ENCODE results near the gene NOTCH4. TPM values are rescaled to one million over a fixed set of nuclear protein-coding genes. Genes with fewer than 3 reads are reported as not detected.
"Not testable (repeated sequence)": the region's sequence is repeated elsewhere in the genome, so short reads cannot be mapped to it uniquely, and the experiment has no call there.

Gene NOTCH4
- total RNA-seq, 5 donors from 2014 or later (not counting 1 experiment from before 2014, with no cell fraction given): 0.70 to 1.7 (median 1.1) TPM

- peaks cover 0 to 3% of the 10 kb centered on the region in 2 experiments for H3K27me3 ChIP-seq (replicated peaks in 1 of 2; ENCODE audit: control insufficient read depth in 2 of 2, extremely low read depth in 1 of 2, insufficient read depth in 2 of 2, low read length in 1 of 2)
- WGBS (ENCODE audit: insufficient coverage): 100% methylated on average over 4 of the region's 4 CpGs
- Mint-ChIP-seq H3K4me3 (peak overlapping the region; percentile 96 to 97 (median 97)), H3K9me3 (no peaks in the 10 kb centered on the region), H3K36me3 (peaks cover 14% of the 10 kb centered on the region), H3K27me3 (no peaks in the 10 kb centered on the region), H3K27ac (peak overlapping the region; percentile 99), H3K4me1 (peaks cover 27 to 39% (median 38%) of the 10 kb centered on the region in 3 donors)
- peak overlapping the region; percentile 93 for H3K27ac ChIP-seq (ENCODE audit: low read length)
- ATAC-seq (replicated peaks in 1 of 4) (no peak), DNase-seq (no peak)
- H3K36me3 ChIP-seq (ENCODE audit: control insufficient read depth in 2 of 2, extremely low read depth in 1 of 2, insufficient read depth in 1 of 2, low read length in 1 of 2): peaks cover 0 to 8% of the 10 kb centered on the region in 2 donors
- H3K4me3 ChIP-seq (ENCODE audit: control insufficient read depth in 1 of 2, extremely low read depth in 1 of 2, low read length in 1 of 2): peak overlapping the region in 1 of 2 donors; percentile 91
- ChIA-PET POLR2A (interaction anchor here in 1 of 2 donors (1.5 kb wide), 1 partner anchor 223 kb away, joined by 5 read pairs; the partner anchor contains the start of gene DXO), CTCF (no interaction called here)
- H3K9me3 ChIP-seq: no peaks in the 10 kb centered on the region
- peaks cover 24 to 54% of the 10 kb centered on the region in 2 experiments for H3K4me1 ChIP-seq (ENCODE audit: control insufficient read depth in 1 of 2, extremely low read depth in 1 of 2, insufficient read depth in 2 of 2, low read length in 2 of 2)
Observed at GRCh38 chr6:32194388-32194787, 29.5 kb downstream of the NOTCH4 start.

- 40% methylated on average over 1 of the region's 13 CpGs for WGBS (ENCODE audit: insufficient coverage)
- DNase-seq; H3K27me3 ChIP-seq (replicated peaks in 1 of 2; ENCODE audit: control insufficient read depth in 2 of 2, extremely low read depth in 1 of 2, insufficient read depth in 2 of 2, low read length in 1 of 2); H3K27me3 Mint-ChIP-seq; ATAC-seq (replicated peaks in 1 of 4); H3K9me3 ChIP-seq; H3K9me3 Mint-ChIP-seq: not testable (repeated sequence)
- H3K27ac Mint-ChIP-seq: peak overlapping the region; percentile 99
- peak overlapping the region; percentile 96 to 97 (median 97) for H3K4me3 Mint-ChIP-seq
- POLR2A ChIA-PET: interaction anchor here (0.6 to 1.4 kb wide), 3 partner anchors 10 to 16 kb away, joined by 3 to 5 read pairs (median 3); no protein-coding TSS in a partner anchor
- peak overlapping the region; percentile 93 for H3K27ac ChIP-seq (ENCODE audit: low read length)
- peaks cover 0 to 14% of the 10 kb centered on the region in 2 donors for H3K36me3 ChIP-seq (ENCODE audit: control insufficient read depth in 2 of 2, extremely low read depth in 1 of 2, insufficient read depth in 1 of 2, low read length in 1 of 2)
- H3K4me1 Mint-ChIP-seq: peaks cover 39 to 51% (median 50%) of the 10 kb centered on the region in 3 donors
- H3K4me1 ChIP-seq (ENCODE audit: control insufficient read depth in 1 of 2, extremely low read depth in 1 of 2, insufficient read depth in 2 of 2, low read length in 2 of 2): peaks cover 32 to 67% of the 10 kb centered on the region in 2 experiments
- CTCF ChIA-PET: interaction anchor here in 1 of 2 donors (0.8 to 1.3 kb wide), 2 partner anchors 16 to 779 kb away, joined by 3 to 4 read pairs; no protein-coding TSS in a partner anchor
- peaks cover 23% of the 10 kb centered on the region for H3K36me3 Mint-ChIP-seq
- peak overlapping the region; percentile 95 to 97 for H3K4me3 ChIP-seq (ENCODE audit: control insufficient read depth in 1 of 2, extremely low read depth in 1 of 2, low read length in 1 of 2)
Observed at GRCh38 chr6:32193096-32193495, 30.8 kb downstream of the NOTCH4 start.

- peak within 1 kb of the TSS; percentile 99 for H3K27ac Mint-ChIP-seq
- Histone ChIP-seq H3K27me3 (replicated peaks in 1 of 2; ENCODE audit: control insufficient read depth in 2 of 2, extremely low read depth in 1 of 2, insufficient read depth in 2 of 2, low read length in 1 of 2) (no peaks in the 10 kb centered on the region), H3K4me3 (ENCODE audit: control insufficient read depth in 1 of 2, extremely low read depth in 1 of 2, low read length in 1 of 2) (peak within 1 kb of the TSS; percentile 95 to 97), H3K9me3 (no peaks in the 10 kb centered on the region), H3K36me3 (ENCODE audit: control insufficient read depth in 2 of 2, extremely low read depth in 1 of 2, insufficient read depth in 1 of 2, low read length in 1 of 2) (peaks cover 0 to 18% of the 10 kb centered on the region in 2 donors), H3K4me1 (ENCODE audit: control insufficient read depth in 1 of 2, extremely low read depth in 1 of 2, insufficient read depth in 2 of 2, low read length in 2 of 2) (peaks cover 34 to 72% of the 10 kb centered on the region in 2 experiments), H3K27ac (ENCODE audit: low read length) (peak within 1 kb of the TSS; percentile 93)
- DNase-seq: peak; percentile 30 to 77 (median 54)
- POLR2A ChIA-PET: interaction anchor here (0.6 to 1.4 kb wide), 3 partner anchors 10 to 15 kb away, joined by 3 to 5 read pairs (median 3); no protein-coding TSS in a partner anchor
- peak in 2 of 4 experiments; percentile 18 to 19 for ATAC-seq (replicated peaks in 1 of 4)
- H3K4me3 Mint-ChIP-seq: peak within 1 kb of the TSS; percentile 96 to 97 (median 97)
- H3K27me3 Mint-ChIP-seq: no peaks in the 10 kb centered on the region
- H3K36me3 Mint-ChIP-seq: peaks cover 25% of the 10 kb centered on the region
- H3K4me1 Mint-ChIP-seq: peaks cover 44 to 56% (median 54%) of the 10 kb centered on the region in 3 donors
- H3K9me3 Mint-ChIP-seq: no peaks in the 10 kb centered on the region
- WGBS (ENCODE audit: insufficient coverage): no CpG with 5 or more reads among the region's 5 CpGs
- CTCF ChIA-PET: interaction anchor here in 1 of 2 donors (0.8 to 1.3 kb wide), 2 partner anchors 15 to 779 kb away, joined by 3 to 4 read pairs; no protein-coding TSS in a partner anchor
Observed at GRCh38 chr6:32192608-32193039, 31.2 kb downstream of the NOTCH4 start, which contains the start of gene GPSM3. GPSM3 (minus strand) TSS chr6:32192643; CDS start chr6:32192513, 130 bp downstream.

- peaks cover 38 to 74% of the 10 kb centered on the region in 2 experiments for H3K4me1 ChIP-seq (ENCODE audit: control insufficient read depth in 1 of 2, extremely low read depth in 1 of 2, insufficient read depth in 2 of 2, low read length in 2 of 2)
- Mint-ChIP-seq H3K36me3 (peaks cover 30% of the 10 kb centered on the region), H3K27me3 (no peaks in the 10 kb centered on the region), H3K4me3 (peak overlapping the region; percentile 96 to 97 (median 97)), H3K4me1 (peaks cover 49 to 61% (median 59%) of the 10 kb centered on the region in 3 donors), H3K27ac (peak overlapping the region; percentile 99), H3K9me3 (no peaks in the 10 kb centered on the region)
- H3K27ac ChIP-seq (ENCODE audit: low read length): peak overlapping the region; percentile 93
- CTCF ChIA-PET: interaction anchor here in 1 of 2 donors (0.8 to 1.3 kb wide), 2 partner anchors 15 to 780 kb away, joined by 3 to 4 read pairs; no protein-coding TSS in a partner anchor
- peak in 2 of 35 experiments; percentile 11 to 56 for DNase-seq
- peak overlapping the region; percentile 95 to 97 for H3K4me3 ChIP-seq (ENCODE audit: control insufficient read depth in 1 of 2, extremely low read depth in 1 of 2, low read length in 1 of 2)
- H3K36me3 ChIP-seq (ENCODE audit: control insufficient read depth in 2 of 2, extremely low read depth in 1 of 2, insufficient read depth in 1 of 2, low read length in 1 of 2): peaks cover 0 to 24% of the 10 kb centered on the region in 2 donors
- H3K9me3 ChIP-seq: no peaks in the 10 kb centered on the region
- ATAC-seq (replicated peaks in 1 of 4): no peak
- WGBS (ENCODE audit: insufficient coverage): 8% methylated on average over 10 of the region's 15 CpGs
- POLR2A ChIA-PET: interaction anchor here in 1 of 2 donors (0.5 to 1.4 kb wide), 2 partner anchors 14 to 791 kb away, joined by 3 to 7 read pairs; no protein-coding TSS in a partner anchor
- no peaks in the 10 kb centered on the region for H3K27me3 ChIP-seq (replicated peaks in 1 of 2; ENCODE audit: control insufficient read depth in 2 of 2, extremely low read depth in 1 of 2, insufficient read depth in 2 of 2, low read length in 1 of 2)
Observed at GRCh38 chr6:32191696-32192607, 31.9 kb downstream of the NOTCH4 start.

- Mint-ChIP-seq H3K9me3 (no peaks in the 10 kb centered on the region), H3K36me3 (peaks cover 39% of the 10 kb centered on the region), H3K4me1 (peaks cover 54 to 66% (median 64%) of the 10 kb centered on the region in 3 donors), H3K27ac (peak overlapping the region; percentile 99), H3K4me3 (peak overlapping the region; percentile 96 to 97 (median 97)), H3K27me3 (no peaks in the 10 kb centered on the region)
- H3K27ac ChIP-seq (ENCODE audit: low read length): peak overlapping the region; percentile 93
- ATAC-seq (replicated peaks in 1 of 4): no peak
- DNase-seq: peak in 1 of 35 experiments; percentile 26
- H3K9me3 ChIP-seq: no peaks in the 10 kb centered on the region
- 22% methylated on average over 5 of the region's 8 CpGs for WGBS (ENCODE audit: insufficient coverage)
- no peaks in the 10 kb centered on the region for H3K27me3 ChIP-seq (replicated peaks in 1 of 2; ENCODE audit: control insufficient read depth in 2 of 2, extremely low read depth in 1 of 2, insufficient read depth in 2 of 2, low read length in 1 of 2)
- CTCF ChIA-PET: no interaction called here
- peak overlapping the region; percentile 95 to 97 for H3K4me3 ChIP-seq (ENCODE audit: control insufficient read depth in 1 of 2, extremely low read depth in 1 of 2, low read length in 1 of 2)
- POLR2A ChIA-PET: interaction anchor here in 1 of 2 donors (0.6 kb wide), 1 partner anchor 687 kb away, joined by 5 read pairs; no protein-coding TSS in a partner anchor
- H3K4me1 ChIP-seq (ENCODE audit: control insufficient read depth in 1 of 2, extremely low read depth in 1 of 2, insufficient read depth in 2 of 2, low read length in 2 of 2): peaks cover 33 to 74% of the 10 kb centered on the region in 2 experiments
- H3K36me3 ChIP-seq (ENCODE audit: control insufficient read depth in 2 of 2, extremely low read depth in 1 of 2, insufficient read depth in 1 of 2, low read length in 1 of 2): peaks cover 0 to 33% of the 10 kb centered on the region in 2 donors
Observed at GRCh38 chr6:32190911-32191677, 32.8 kb downstream of the NOTCH4 start.
